ENCODE measurements around the gene CABP5.
"Not testable (repeated sequence)": the region's sequence is repeated elsewhere in the genome, so short reads cannot be mapped to it uniquely, and the experiment has no call there.

CABP5 gene

DNA sequence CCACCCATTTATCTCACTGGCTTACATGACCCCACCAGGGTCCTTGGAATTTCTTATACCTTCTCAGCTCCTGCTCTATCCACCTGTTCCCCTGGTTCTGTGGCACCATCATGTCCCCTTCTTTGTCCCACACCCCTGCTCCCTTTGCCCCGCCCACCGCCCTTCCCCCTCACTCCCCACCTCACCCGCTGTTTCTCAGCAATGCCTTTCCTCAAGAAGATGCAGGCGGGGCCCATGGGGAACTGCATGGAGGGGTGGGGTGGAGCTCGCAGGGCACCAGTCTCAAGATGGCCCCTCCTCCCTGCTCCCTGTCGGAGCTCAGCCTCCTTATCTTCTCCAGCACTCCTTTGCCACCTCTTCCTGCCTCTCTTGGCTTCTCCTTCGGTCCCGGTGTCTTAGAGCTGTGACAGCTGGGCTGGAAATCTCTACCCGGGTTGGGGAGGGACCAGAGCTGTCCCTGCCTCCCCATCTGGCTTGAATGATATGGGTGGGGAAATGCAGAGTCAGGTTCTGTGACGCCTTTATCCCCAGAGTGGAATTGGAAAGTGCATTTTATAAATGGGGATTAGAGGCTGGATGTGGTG is at the start of gene CABP5:
TSS of gene CABP5 (minus strand) at position 405 of the 584 bp plus-strand sequence. CDS start at position 248, 157 bp downstream.
- no peak for DNase-seq

DNA sequence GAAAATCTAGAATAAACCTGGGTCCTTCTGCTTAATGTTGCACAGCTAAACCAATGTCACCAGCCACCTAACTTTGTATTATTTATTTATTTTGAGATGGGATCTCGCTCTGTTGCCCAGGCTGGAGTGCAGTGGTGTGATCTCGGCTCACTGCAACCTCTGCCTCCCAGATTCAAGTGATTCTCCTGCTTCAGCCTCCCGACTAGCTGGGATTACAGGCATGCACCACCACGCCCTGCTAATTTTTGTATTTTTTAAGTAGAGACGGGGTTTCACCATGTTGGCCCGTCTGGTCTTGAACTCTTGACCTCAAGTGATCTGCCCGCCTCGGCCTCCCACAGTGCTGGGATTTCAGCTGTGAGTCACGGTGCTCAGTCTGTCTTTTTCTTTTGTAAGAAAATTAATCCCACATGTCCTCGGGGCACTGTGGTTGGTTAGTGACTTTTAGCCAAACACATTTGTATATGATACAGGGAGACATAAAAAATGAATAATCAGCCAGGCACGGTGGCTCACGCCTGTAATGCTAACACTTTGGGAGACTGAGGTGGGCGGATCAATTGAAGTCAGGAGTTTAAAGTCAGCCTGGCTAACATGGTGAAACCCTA is 47.3 kb upstream of the CABP5 start:
- DNase-seq, result not testable (repeated sequence)

GRCh38 chr19:48090281-48090802 is 46.5 kb upstream of the CABP5 start:
- no peak for DNase-seq

GRCh38 chr19:48088991-48089390 is 45.1 kb upstream of the CABP5 start:
- DNase-seq, result not testable (repeated sequence)

DNA sequence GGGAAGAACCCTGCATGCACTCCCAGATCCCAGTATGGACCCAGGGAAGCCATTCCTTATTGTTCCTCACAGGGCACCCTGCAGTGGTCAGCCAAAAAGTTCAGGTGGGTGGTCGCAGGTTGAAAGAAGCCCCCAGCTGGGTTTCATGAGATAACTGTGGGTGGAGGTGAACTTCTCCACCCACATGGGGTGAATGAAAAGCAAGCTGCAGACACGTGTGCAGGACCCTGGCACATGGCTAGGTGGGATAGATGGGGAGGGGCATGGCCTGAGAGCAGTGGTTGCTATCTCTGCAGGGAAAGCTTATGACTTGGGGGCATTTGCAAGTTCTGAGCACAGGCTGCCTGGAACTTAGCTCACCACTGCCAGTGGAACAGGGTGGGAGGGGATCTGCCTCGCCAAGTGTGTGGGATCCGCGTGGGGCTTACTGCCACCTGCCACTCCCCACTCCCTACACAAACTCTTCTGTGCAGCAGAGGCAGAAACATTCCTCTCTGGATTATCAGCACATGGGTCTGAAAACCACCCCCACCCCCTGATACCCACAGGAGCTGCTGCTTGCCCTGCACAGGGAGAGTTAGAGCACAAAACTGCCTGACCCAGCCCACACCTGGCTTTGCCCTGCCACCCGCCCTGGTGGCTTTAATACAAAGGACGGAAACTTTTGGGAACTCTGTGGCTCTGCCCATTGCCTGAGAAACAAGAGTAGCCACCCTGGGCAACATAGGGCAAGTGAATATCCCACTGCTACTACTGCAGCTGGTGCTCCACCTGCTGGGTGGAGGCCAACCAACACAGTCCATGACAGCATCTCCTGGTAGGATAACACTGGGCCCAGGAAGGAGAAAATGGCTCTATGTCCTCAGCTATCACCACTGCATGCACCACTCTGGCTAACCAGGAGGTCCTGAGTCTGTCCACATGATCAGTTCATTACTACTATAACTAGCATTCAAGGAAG is 42.3 kb upstream of the CABP5 start:
- no peak for DNase-seq

DNA sequence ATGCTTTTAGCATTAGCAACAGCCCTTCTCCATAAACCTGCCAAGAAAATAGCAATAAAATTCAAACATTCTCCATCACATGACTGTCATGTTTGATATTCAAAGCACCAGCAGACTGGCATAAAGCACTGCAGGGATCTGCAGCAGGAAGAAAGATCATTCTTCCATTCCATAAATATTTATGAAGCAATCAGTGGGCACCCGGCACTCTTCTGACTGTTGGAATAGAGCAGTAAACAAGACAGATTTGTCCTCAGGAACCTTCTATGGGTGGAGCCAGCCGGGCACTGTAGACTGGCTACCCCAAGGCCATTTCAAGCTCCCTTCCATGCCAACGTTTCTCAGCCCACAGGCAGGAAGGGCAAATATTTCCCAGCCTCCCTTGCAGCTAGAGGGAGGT is 41.2 kb upstream of the CABP5 start:
- no peak for DNase-seq

DNA sequence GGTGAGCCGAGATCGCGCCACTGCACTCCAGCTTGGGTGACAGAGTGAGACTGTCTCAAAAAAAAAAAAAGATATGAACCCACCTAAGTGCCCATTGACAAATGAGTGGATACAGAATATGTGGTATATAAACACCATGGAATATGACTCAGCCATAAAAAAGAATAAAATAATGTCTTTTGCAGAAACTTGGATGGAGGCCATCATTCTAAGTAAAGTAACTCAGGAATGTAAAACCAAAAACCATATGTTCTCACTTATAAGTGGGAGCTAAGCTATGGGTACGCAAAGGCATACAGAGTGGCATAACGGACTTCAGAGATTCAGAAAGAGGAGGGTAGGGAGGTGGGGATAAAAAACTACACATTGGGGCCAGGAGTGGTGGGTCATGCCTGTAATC is 37.2 kb upstream of the CABP5 start:
- DNase-seq, result no peak

DNA sequence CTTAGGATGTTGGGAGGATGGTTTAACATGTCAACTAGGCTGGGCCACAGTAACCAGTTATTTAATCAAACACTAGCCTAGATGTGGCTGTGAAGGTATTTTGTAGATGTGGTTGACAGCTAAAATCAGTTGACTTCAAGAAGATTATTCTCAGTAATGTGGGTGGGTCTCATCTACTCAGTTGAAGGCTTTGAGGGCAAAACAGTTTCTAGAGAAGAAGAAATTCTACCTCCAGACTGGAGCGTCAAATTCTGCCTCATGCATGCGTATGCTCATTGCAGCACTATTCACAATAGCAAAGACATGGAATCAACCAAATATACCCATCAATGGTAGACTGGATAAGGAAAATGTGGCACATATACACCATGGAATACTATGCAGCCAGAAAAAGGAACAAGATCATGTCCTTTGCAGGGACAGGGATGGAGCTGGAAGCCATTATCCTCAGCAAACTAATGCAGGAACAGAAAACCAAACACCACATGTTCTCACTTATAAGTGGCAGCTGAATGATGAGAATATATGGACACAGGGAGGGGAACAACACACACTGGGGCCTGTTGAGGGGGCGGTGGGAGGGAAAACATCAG is 26.4 kb upstream of the CABP5 start:
- DNase-seq, result not testable (repeated sequence)

- DNase-seq, result no peak
These were observed 25.6 kb upstream of the CABP5 start for GRCh38 chr19:48069435-48069834.

- no peak for DNase-seq
These were observed 20.6 kb upstream of the CABP5 start for GRCh38 chr19:48064509-48064908.

DNA sequence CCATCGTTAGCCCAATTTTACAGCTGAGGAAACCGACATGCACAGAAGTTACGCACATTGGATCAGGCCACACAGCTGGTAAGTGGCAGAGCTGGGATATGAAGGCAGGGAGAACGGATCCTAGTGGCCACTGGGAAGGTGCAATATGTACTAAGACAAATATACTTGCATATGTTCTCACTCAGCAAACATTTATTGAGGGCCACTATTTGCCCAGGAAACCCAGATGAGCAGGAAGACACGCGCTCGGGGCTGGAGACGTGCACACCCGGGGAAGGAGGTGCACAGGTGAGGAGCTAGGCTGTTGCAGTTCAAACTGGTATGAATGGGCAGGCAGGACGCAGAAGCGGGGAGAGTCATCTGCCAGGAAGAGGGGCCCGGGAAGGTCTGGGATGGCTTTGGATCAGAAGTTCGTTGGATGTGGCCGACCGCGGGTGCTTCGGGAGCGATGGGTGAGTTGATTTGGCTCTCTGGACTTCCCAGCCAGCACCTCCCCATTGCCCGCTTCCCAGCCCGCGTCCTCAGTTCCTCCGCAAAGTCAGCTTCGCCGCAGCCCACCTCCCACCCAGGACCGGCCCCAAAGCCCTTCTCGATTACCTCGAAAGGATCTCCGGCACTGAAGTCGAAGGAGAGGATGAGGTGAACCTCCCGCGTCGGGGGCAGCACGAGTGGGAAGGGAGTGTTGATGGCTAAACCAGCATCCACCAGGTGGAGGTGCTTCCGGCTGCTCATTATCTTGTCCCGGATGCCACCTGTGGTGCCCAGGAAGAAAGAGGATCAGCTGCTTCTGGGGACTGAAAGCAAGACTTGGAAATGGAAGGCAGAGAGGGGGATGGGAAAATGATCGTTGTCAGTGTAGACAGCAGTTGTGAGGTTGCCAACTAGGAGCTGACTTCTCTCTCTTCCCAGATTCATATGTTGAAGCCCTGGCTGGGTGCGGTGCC is 17.8 kb upstream of the CABP5 start:
- DNase-seq, result no peak

- no peak for DNase-seq
These were observed 16.5 kb upstream of the CABP5 start for GRCh38 chr19:48060381-48060780.

DNA sequence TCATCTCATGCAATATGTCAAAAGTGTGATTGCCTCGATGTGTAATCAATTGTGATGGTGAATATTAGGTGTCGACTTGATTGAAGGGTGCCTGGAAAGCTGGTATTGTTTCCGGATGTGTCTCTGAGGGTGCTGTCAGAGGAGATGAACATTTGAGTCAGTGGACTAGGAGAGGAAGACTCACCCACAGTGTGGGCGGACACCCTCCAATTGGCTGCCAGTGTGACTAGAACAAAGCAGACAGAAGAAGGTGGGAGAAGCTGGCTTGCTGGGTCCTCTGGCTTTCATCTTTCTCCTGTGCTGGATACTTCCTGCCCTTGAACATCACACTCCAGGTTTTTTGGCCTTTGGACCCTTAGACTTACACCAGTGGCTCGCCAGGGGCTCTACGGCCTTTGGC is 15.5 kb upstream of the CABP5 start:
- no peak for DNase-seq

DNA sequence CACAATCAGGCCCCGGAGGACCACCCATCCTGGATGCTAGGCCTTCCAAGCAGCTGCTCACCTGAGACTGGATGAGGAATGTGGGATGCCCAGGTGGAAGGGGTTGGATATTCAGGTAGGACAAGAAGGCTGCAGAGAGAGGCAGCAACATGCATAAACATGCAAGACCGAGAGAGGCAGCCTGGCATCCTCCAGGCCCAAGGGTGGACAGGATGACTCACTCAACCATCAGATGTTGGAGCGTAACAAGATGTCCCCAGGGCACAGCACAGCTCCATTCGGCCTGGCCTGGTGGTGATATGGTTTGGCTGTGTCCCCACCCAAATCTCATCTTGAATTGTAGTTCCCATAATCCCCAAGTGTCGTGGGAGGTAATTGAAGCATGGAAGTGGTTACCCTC is 10.0 kb upstream of the CABP5 start:
- no peak for DNase-seq

- no peak for DNase-seq
These were observed 9.2 kb upstream of the CABP5 start for GRCh38 chr19:48053076-48053475.

- DNase-seq, result no peak
These were observed 7.6 kb upstream of the CABP5 start for GRCh38 chr19:48051335-48052033.

- no peak for DNase-seq
These were observed 682 bp upstream of the CABP5 start for GRCh38 chr19:48044561-48044960.

DNA sequence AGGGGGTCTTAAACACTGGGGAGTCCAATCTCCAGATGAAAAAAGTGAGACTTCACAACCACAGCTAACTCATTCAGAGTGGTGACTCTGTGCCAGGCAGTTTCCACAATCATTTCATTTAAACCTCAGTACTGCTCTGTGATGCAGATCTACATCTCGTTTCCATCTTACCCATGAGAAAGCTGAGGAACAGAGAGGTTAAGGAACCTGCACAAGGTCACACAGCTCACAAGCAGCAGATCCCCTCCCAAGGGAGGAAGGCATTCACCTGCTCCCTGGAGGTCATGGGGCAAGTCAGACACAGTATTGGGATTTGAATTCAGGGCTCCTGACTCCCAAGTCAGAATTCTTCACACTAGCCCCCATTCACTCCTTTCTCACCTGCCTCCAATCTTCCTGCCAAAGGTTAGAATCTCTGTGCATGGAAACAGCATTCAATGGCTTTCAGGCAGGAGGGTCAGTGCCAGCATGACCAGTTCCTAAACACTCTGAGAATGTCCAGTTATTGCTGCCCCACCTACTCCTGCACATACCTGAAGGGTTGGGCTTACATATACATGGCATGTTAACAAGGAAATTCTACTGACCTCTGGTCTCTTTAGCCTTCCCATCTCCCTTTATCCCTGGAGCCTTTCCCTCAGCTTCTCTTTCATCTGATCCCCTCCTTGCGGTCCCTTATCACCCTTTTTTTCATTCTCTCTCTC is 1.9 kb downstream of the CABP5 start:
- no peak for DNase-seq

DNA sequence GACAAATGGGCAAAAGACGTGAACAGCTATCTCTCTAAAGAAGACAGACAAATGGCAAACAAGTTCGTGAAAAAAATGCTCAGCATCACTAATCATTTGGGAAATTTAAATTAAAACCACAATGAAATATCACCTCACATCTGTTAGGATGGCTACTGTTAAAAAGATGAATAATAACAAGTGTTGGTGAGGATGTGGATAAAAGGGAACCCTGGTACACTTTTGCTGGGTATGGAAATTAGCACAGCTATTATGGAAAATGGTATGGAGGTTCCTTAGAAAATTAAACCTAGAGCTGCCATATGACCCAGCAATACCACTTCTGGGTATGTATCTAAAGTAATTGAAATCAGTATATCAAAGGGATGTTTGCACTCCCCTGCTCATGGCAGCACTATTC is 7.1 kb downstream of the CABP5 start:
- DNase-seq, result no peak

DNA sequence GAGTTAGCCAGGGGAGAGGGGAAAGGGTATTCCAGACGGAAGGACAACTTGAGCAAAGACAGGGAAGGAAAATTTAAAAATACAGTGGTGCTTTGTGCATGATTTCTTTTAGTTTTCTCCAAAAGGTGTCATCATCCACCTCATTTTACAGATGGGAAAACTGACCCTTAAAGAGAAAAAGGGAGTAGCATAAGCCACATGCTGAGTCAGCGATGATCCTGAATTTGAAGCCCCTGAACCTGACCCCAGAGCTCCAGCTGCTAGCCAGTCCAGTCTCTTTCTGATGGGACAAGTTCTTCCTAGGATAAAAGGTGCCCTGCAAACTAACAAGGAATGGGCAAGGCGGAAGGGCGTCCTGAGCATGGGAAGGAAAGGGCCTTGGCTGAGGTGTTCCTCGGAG is 10.3 kb downstream of the CABP5 start:
- no peak for DNase-seq

- DNase-seq, result no peak
These were observed 13.8 kb downstream of the CABP5 start for GRCh38 chr19:48030073-48030472.

Measured in NCI-H510A (cell line).